Activated CD4-positive, alpha-beta T cell treated with anti-CD3 and anti-CD28 coated beads for 36 hours (primary cell): ENCODE results near the gene SLC25A18. TPM values are rescaled to one million over a fixed set of nuclear protein-coding genes. Genes with fewer than 3 reads are reported as not detected.
"Not testable (repeated sequence)": the region's sequence is repeated elsewhere in the genome, so short reads cannot be mapped to it uniquely, and the experiment has no call there.

ENCODE experiments used
- ATAC-seq: fragments of 200-7000 bp; cut with Tn5 transposase; one replicate; pipeline ENCODE4 v1.10.0; 2021; ENCODE audit warnings: mild to moderate bottlenecking, moderate library complexity
- CTCF ChIA-PET: fragments of 350-600 bp; sonication (Branson Sonifier 250); formaldehyde crosslinking; loops from one replicate; lab custom pipeline; 2021; ENCODE audit warnings: antibody characterized with exemption; lab: Charles Lee
- POLR2A ChIA-PET: fragments of 350-600 bp; sonication (Branson Sonifier 250); formaldehyde crosslinking; loops from one replicate; lab custom pipeline; 2021; ENCODE audit warnings: antibody characterized with exemption, inconsistent platforms; lab: Charles Lee
- DNase-seq: peaks from one replicate; pipeline ENCODE4 v3.0.0-alpha.2; 2020
- H3K27ac Mint-ChIP-seq: one replicate; pipeline ENCODE4 v1.8.0; 2021; ENCODE audit warnings: mixed read lengths
- H3K27me3 Mint-ChIP-seq: one replicate; pipeline ENCODE4 v1.8.0; 2021; ENCODE audit warnings: mixed read lengths
- H3K36me3 Mint-ChIP-seq: one replicate; pipeline ENCODE4 v1.8.0; 2021; ENCODE audit warnings: low read depth, mixed read lengths
- H3K4me1 Mint-ChIP-seq: one replicate; pipeline ENCODE4 v1.8.0; 2021; ENCODE audit warnings: mixed read lengths
- H3K4me3 Mint-ChIP-seq: one replicate; pipeline ENCODE4 v1.8.0; 2021; ENCODE audit warnings: mild to moderate bottlenecking, moderate library complexity, mixed read lengths
- H3K9me3 Mint-ChIP-seq: one replicate; pipeline ENCODE4 v1.8.0; 2021; ENCODE audit warnings: low read depth, mixed read lengths
- intact Hi-C, 2 experiments: fragments of 100-400 bp; cut with DNase I in 1 of 2; cut with micrococcal nuclease in 1 of 2; formaldehyde crosslinking; loops; one replicate each; pipeline versions ENCODE4 v1.14.2 to v1.15.1; 2022 to 2024; cut with DNase I, micrococcal nuclease
- total RNA-seq, 2 experiments: library from RNA; stranded (reverse); gene quantifications; one replicate each; pipeline ENCODE4 v1.2.3, GENCODE V29; 2021

The SLC25A18 gene
- total RNA-seq: not detected

GRCh38 chr22:17562906-17563870 lies at the start of gene SLC25A18:
Gene SLC25A18 (plus strand): TSS chr22:17563498. CDS start chr22:17579945, 16,447 bp downstream.
- DNase-seq (no peak), ATAC-seq (no peak)
- H3K36me3 Mint-ChIP-seq: no peaks in the 10 kb centered on the region
- H3K9me3 Mint-ChIP-seq: no peaks in the 10 kb centered on the region
- ChIA-PET POLR2A (interaction anchor here (0.6 kb wide), 1 partner anchor 20 kb away, joined by 3 read pairs; no protein-coding TSS in a partner anchor), CTCF (no interaction called here)
- no peak within 1 kb of the TSS for H3K4me3 Mint-ChIP-seq
- H3K4me1 Mint-ChIP-seq: no peaks in the 10 kb centered on the region
- H3K27me3 Mint-ChIP-seq: peaks cover 2% of the 10 kb centered on the region
- intact Hi-C loops: no loop called here
- H3K27ac Mint-ChIP-seq: no peak within 1 kb of the TSS

GRCh38 chr22:17513612-17514011 lies 49.7 kb upstream of the SLC25A18 start:
- intact Hi-C loops: no loop called here
- no peak overlapping the region for H3K27ac Mint-ChIP-seq
- no peaks in the 10 kb centered on the region for H3K36me3 Mint-ChIP-seq
- POLR2A ChIA-PET: no interaction called here
- no peak for DNase-seq
- ATAC-seq: no peak
- H3K4me1 Mint-ChIP-seq: no peaks in the 10 kb centered on the region
- H3K9me3 Mint-ChIP-seq: no peaks in the 10 kb centered on the region
- H3K27me3 Mint-ChIP-seq: peaks cover 8% of the 10 kb centered on the region
- CTCF ChIA-PET: interaction anchor here (1.5 to 1.8 kb wide), 2 partner anchors 12 to 24 kb away, joined by 4 to 6 read pairs; no protein-coding TSS in a partner anchor
- no peak overlapping the region for H3K4me3 Mint-ChIP-seq

GRCh38 chr22:17514084-17514483 lies 49.2 kb upstream of the SLC25A18 start:
- no peak for ATAC-seq
- Mint-ChIP-seq H3K4me1 (no peaks in the 10 kb centered on the region), H3K27ac (no peak overlapping the region), H3K27me3 (peaks cover 8% of the 10 kb centered on the region), H3K9me3 (no peaks in the 10 kb centered on the region), H3K36me3 (no peaks in the 10 kb centered on the region), H3K4me3 (no peak overlapping the region)
- intact Hi-C loops: no loop called here
- POLR2A ChIA-PET: no interaction called here
- DNase-seq: no peak
- CTCF ChIA-PET: interaction anchor here (1.8 kb wide), 1 partner anchor 12 kb away, joined by 6 read pairs; no protein-coding TSS in a partner anchor

- CTCF ChIA-PET: no interaction called here
- DNase-seq: no peak
- no peaks in the 10 kb centered on the region for H3K9me3 Mint-ChIP-seq
- peaks cover 7% of the 10 kb centered on the region for H3K27me3 Mint-ChIP-seq
- H3K4me3 Mint-ChIP-seq: no peak overlapping the region
- H3K36me3 Mint-ChIP-seq: no peaks in the 10 kb centered on the region
- intact Hi-C loops: no loop called here
- POLR2A ChIA-PET: no interaction called here
- H3K4me1 Mint-ChIP-seq: no peaks in the 10 kb centered on the region
- no peak overlapping the region for H3K27ac Mint-ChIP-seq
- no peak for ATAC-seq
Measured at GRCh38 chr22:17518406-17518805, 44.9 kb upstream of the SLC25A18 start.

GRCh38 chr22:17521971-17522370 lies 41.3 kb upstream of the SLC25A18 start:
- H3K36me3 Mint-ChIP-seq, H3K4me3 Mint-ChIP-seq, ATAC-seq, H3K4me1 Mint-ChIP-seq, CTCF ChIA-PET, H3K9me3 Mint-ChIP-seq, H3K27ac Mint-ChIP-seq, POLR2A ChIA-PET, intact Hi-C loops, DNase-seq: not testable (repeated sequence)
- peaks cover 10% of the 10 kb centered on the region for H3K27me3 Mint-ChIP-seq

- intact Hi-C loops: no loop called here
Measured at GRCh38 chr22:17523925-17524324, 39.4 kb upstream of the SLC25A18 start.

GRCh38 chr22:17536269-17536668 lies 27.0 kb upstream of the SLC25A18 start:
- intact Hi-C loops: no loop called here
- Mint-ChIP-seq H3K9me3 (no peaks in the 10 kb centered on the region), H3K36me3 (no peaks in the 10 kb centered on the region), H3K27ac (no peak overlapping the region), H3K4me3 (no peak overlapping the region), H3K27me3 (peaks cover 2% of the 10 kb centered on the region), H3K4me1 (no peaks in the 10 kb centered on the region)
- ChIA-PET POLR2A (no interaction called here), CTCF (no interaction called here)
- DNase-seq (no peak), ATAC-seq (no peak)

More at GRCh38 chr22:17523925-17524324, 39.4 kb upstream of the SLC25A18 start:
- no peak for ATAC-seq
- H3K9me3 Mint-ChIP-seq: no peaks in the 10 kb centered on the region
- POLR2A ChIA-PET: no interaction called here
- CTCF ChIA-PET: interaction anchor here (0.6 kb wide), 1 partner anchor 83 kb away, joined by 4 read pairs; no protein-coding TSS in a partner anchor
- H3K4me1 Mint-ChIP-seq: peaks cover 4% of the 10 kb centered on the region
- H3K36me3 Mint-ChIP-seq: no peaks in the 10 kb centered on the region
- H3K27me3 Mint-ChIP-seq: peaks cover 15% of the 10 kb centered on the region
- no peak for DNase-seq
- H3K27ac Mint-ChIP-seq: no peak overlapping the region
- H3K4me3 Mint-ChIP-seq: no peak overlapping the region

- Mint-ChIP-seq H3K27me3 (peaks cover 2% of the 10 kb centered on the region), H3K4me1 (no peaks in the 10 kb centered on the region), H3K4me3 (no peak overlapping the region), H3K9me3 (no peaks in the 10 kb centered on the region), H3K36me3 (no peaks in the 10 kb centered on the region), H3K27ac (no peak overlapping the region)
- intact Hi-C loops: no loop called here
- CTCF ChIA-PET: interaction anchor here (0.7 to 0.8 kb wide), 3 partner anchors 20 to 465 kb away, joined by 3 to 4 read pairs (median 3); no protein-coding TSS in a partner anchor
- DNase-seq (no peak), ATAC-seq (no peak)
- POLR2A ChIA-PET: no interaction called here
Measured at GRCh38 chr22:17537155-17537554, 26.1 kb upstream of the SLC25A18 start.

GRCh38 chr22:17540481-17540880 lies 22.8 kb upstream of the SLC25A18 start:
- ChIA-PET CTCF (no interaction called here), POLR2A (no interaction called here)
- DNase-seq: peak; percentile 6
- H3K27me3 Mint-ChIP-seq: no peaks in the 10 kb centered on the region
- intact Hi-C loops: no loop called here
- no peak for ATAC-seq
- H3K36me3 Mint-ChIP-seq: no peaks in the 10 kb centered on the region
- no peak overlapping the region for H3K27ac Mint-ChIP-seq
- no peaks in the 10 kb centered on the region for H3K4me1 Mint-ChIP-seq
- H3K9me3 Mint-ChIP-seq: no peaks in the 10 kb centered on the region
- H3K4me3 Mint-ChIP-seq: no peak overlapping the region

GRCh38 chr22:17541476-17541875 lies 21.8 kb upstream of the SLC25A18 start:
- H3K36me3 Mint-ChIP-seq: no peaks in the 10 kb centered on the region
- no peak overlapping the region for H3K4me3 Mint-ChIP-seq
- CTCF ChIA-PET: no interaction called here
- no peaks in the 10 kb centered on the region for H3K4me1 Mint-ChIP-seq
- no peak overlapping the region for H3K27ac Mint-ChIP-seq
- DNase-seq: no peak
- no peaks in the 10 kb centered on the region for H3K9me3 Mint-ChIP-seq
- POLR2A ChIA-PET: no interaction called here
- intact Hi-C loops: no loop called here
- ATAC-seq: no peak
- H3K27me3 Mint-ChIP-seq: no peaks in the 10 kb centered on the region

- Mint-ChIP-seq H3K27me3 (no peaks in the 10 kb centered on the region), H3K36me3 (no peaks in the 10 kb centered on the region), H3K4me1 (no peaks in the 10 kb centered on the region), H3K9me3 (no peaks in the 10 kb centered on the region), H3K4me3 (no peak overlapping the region), H3K27ac (no peak overlapping the region)
- intact Hi-C loops: no loop called here
- ATAC-seq: no peak
- ChIA-PET CTCF (interaction anchor here (0.7 kb wide), 1 partner anchor 247 kb away, joined by 3 read pairs; no protein-coding TSS in a partner anchor), POLR2A (no interaction called here)
- DNase-seq: no peak
Measured at GRCh38 chr22:17542452-17542851, 20.8 kb upstream of the SLC25A18 start.
